Measurements from ENCODE around the gene GM2A.

Gene GM2A

DNA sequence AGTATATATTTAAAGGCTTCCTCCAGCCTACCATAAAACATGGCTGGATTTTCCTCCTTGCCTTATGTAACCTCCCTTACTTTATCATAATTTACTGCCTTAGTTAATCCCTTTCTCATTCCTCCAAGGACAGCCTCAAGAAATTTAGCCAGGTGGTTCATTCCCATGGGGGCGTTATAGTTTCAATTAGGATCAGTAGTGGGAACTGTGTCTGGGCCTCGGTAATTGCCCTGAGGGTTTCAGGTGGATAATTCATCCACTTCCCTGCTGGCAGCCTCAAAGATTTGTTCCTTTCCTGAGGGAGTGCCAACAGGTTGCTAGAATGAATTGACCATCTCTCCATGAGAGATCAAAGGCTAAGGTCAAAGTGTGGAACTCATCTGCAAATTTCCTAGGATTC is 4.3 kb upstream of the GM2A start:
- WGBS, 2 donors (ENCODE audit: extremely low coverage in 2 of 2, insufficient read length in 2 of 2, insufficient replicate concordance in 1 of 2) = no CpG with 5 or more reads among the region's 2 CpGs
- H3K14ac ChIP-seq (ENCODE audit: low read length) = no peak overlapping the region
- no peak overlapping the region for H3K4ac ChIP-seq (ENCODE audit: low read length)
- H3K4me3 ChIP-seq (ENCODE audit: low read length in 2 of 2) = no peak overlapping the region
- H3K27me3 ChIP-seq (ENCODE audit: control insufficient read depth in 3 of 3, insufficient read depth in 3 of 3, low read depth in 1 of 3, low read length in 3 of 3) = peaks cover 0 to 28% (median 0%) of the 10 kb centered on the region in 3 experiments
- no peaks in the 10 kb centered on the region for H3K9me3 ChIP-seq (replicated peaks in 1 of 2; ENCODE audit: control insufficient read depth in 2 of 2, insufficient read depth in 1 of 2, low read depth in 1 of 2, low read length in 2 of 2)
- no peak overlapping the region for H3K9ac ChIP-seq (ENCODE audit: low read depth, low read length, poor library complexity)
- H2BK15ac ChIP-seq (ENCODE audit: low read length) = no peak overlapping the region
- no peak overlapping the region for H2BK12ac ChIP-seq (ENCODE audit: low read length)
- H3K23ac ChIP-seq (ENCODE audit: low read depth, low read length, poor library complexity) = no peak overlapping the region
- DNase-seq (ENCODE audit: low spot score) = no peak
- no peak overlapping the region for H4K91ac ChIP-seq (ENCODE audit: low read depth, low read length, poor library complexity)
- no peaks in the 10 kb centered on the region for H3K36me3 ChIP-seq (replicated peaks in 1 of 2; ENCODE audit: control insufficient read depth in 2 of 2, insufficient read depth in 2 of 2, low read length in 2 of 2)
- H2AFZ ChIP-seq (ENCODE audit: low read length) = no peak overlapping the region
- no peak overlapping the region for H3K4me2 ChIP-seq (ENCODE audit: insufficient read depth, low read length, poor library complexity, severe bottlenecking)
- no peak overlapping the region for H2BK120ac ChIP-seq (ENCODE audit: low read depth, low read length)
- no peak overlapping the region for H2BK5ac ChIP-seq (ENCODE audit: low read length)
- no peak overlapping the region for H3K27ac ChIP-seq (replicated peaks; ENCODE audit: low read length)
- H4K8ac ChIP-seq (ENCODE audit: low read depth, low read length) = no peak overlapping the region
- no peak overlapping the region for H3K18ac ChIP-seq (ENCODE audit: low read length)
- H2AK5ac ChIP-seq (ENCODE audit: low read depth, low read length) = no peak overlapping the region
- no peaks in the 10 kb centered on the region for H3K79me1 ChIP-seq (ENCODE audit: low read depth, low read length)
- peaks cover 0 to 3% of the 10 kb centered on the region in 2 donors for H3K4me1 ChIP-seq (ENCODE audit: control insufficient read depth in 2 of 2, insufficient read depth in 1 of 2, low read depth in 1 of 2, low read length in 2 of 2)

GRCh38 chr5:151249281-151249680 is 3.7 kb upstream of the GM2A start:
- Histone ChIP-seq H3K4me3 (ENCODE audit: low read length in 2 of 2) (no peak overlapping the region), H3K4me1 (ENCODE audit: control insufficient read depth in 2 of 2, insufficient read depth in 1 of 2, low read depth in 1 of 2, low read length in 2 of 2) (peaks cover 0 to 4% of the 10 kb centered on the region in 2 donors), H2BK120ac (ENCODE audit: low read depth, low read length) (no peak overlapping the region), H3K23ac (ENCODE audit: low read depth, low read length, poor library complexity) (no peak overlapping the region), H2AFZ (ENCODE audit: low read length) (no peak overlapping the region), H3K79me1 (ENCODE audit: low read depth, low read length) (no peaks in the 10 kb centered on the region), H2AK5ac (ENCODE audit: low read depth, low read length) (no peak overlapping the region), H3K27ac (replicated peaks; ENCODE audit: low read length) (no peak overlapping the region), H3K27me3 (ENCODE audit: control insufficient read depth in 3 of 3, insufficient read depth in 3 of 3, low read depth in 1 of 3, low read length in 3 of 3) (peaks cover 0 to 28% (median 0%) of the 10 kb centered on the region in 3 experiments), H3K9ac (ENCODE audit: low read depth, low read length, poor library complexity) (no peak overlapping the region), H3K9me3 (replicated peaks in 1 of 2; ENCODE audit: control insufficient read depth in 2 of 2, insufficient read depth in 1 of 2, low read depth in 1 of 2, low read length in 2 of 2) (no peaks in the 10 kb centered on the region), H4K8ac (ENCODE audit: low read depth, low read length) (no peak overlapping the region), H4K91ac (ENCODE audit: low read depth, low read length, poor library complexity) (no peak overlapping the region), H3K4ac (ENCODE audit: low read length) (no peak overlapping the region), H3K14ac (ENCODE audit: low read length) (no peak overlapping the region), H3K4me2 (ENCODE audit: insufficient read depth, low read length, poor library complexity, severe bottlenecking) (no peak overlapping the region), H2BK5ac (ENCODE audit: low read length) (no peak overlapping the region), H2BK12ac (ENCODE audit: low read length) (no peak overlapping the region), H3K18ac (ENCODE audit: low read length) (no peak overlapping the region), H2BK15ac (ENCODE audit: low read length) (no peak overlapping the region), H3K36me3 (replicated peaks in 1 of 2; ENCODE audit: control insufficient read depth in 2 of 2, insufficient read depth in 2 of 2, low read length in 2 of 2) (no peaks in the 10 kb centered on the region)
- no CpG with 5 or more reads among the region's 5 CpGs for WGBS, 2 donors (ENCODE audit: extremely low coverage in 2 of 2, insufficient read length in 2 of 2, insufficient replicate concordance in 1 of 2)
- no peak for DNase-seq (ENCODE audit: low spot score)

GRCh38 chr5:151250346-151251000 is 2.5 kb upstream of the GM2A start:
- Histone ChIP-seq H3K18ac (ENCODE audit: low read length) (no peak overlapping the region), H4K91ac (ENCODE audit: low read depth, low read length, poor library complexity) (no peak overlapping the region), H3K23ac (ENCODE audit: low read depth, low read length, poor library complexity) (no peak overlapping the region), H3K4me2 (ENCODE audit: insufficient read depth, low read length, poor library complexity, severe bottlenecking) (no peak overlapping the region), H3K4me1 (ENCODE audit: control insufficient read depth in 2 of 2, insufficient read depth in 1 of 2, low read depth in 1 of 2, low read length in 2 of 2) (peaks cover 0 to 4% of the 10 kb centered on the region in 2 donors), H3K4ac (ENCODE audit: low read length) (no peak overlapping the region), H3K14ac (ENCODE audit: low read length) (no peak overlapping the region), H2BK15ac (ENCODE audit: low read length) (no peak overlapping the region), H3K79me1 (ENCODE audit: low read depth, low read length) (no peaks in the 10 kb centered on the region), H3K9ac (ENCODE audit: low read depth, low read length, poor library complexity) (no peak overlapping the region), H3K36me3 (replicated peaks in 1 of 2; ENCODE audit: control insufficient read depth in 2 of 2, insufficient read depth in 2 of 2, low read length in 2 of 2) (no peaks in the 10 kb centered on the region), H3K27me3 (ENCODE audit: control insufficient read depth in 3 of 3, insufficient read depth in 3 of 3, low read depth in 1 of 3, low read length in 3 of 3) (peaks cover 0 to 28% (median 0%) of the 10 kb centered on the region in 3 experiments), H2BK12ac (ENCODE audit: low read length) (no peak overlapping the region), H4K8ac (ENCODE audit: low read depth, low read length) (no peak overlapping the region), H3K4me3 (ENCODE audit: low read length in 2 of 2) (no peak overlapping the region), H2BK5ac (ENCODE audit: low read length) (no peak overlapping the region), H3K9me3 (replicated peaks in 1 of 2; ENCODE audit: control insufficient read depth in 2 of 2, insufficient read depth in 1 of 2, low read depth in 1 of 2, low read length in 2 of 2) (no peaks in the 10 kb centered on the region), H2AFZ (ENCODE audit: low read length) (no peak overlapping the region), H2AK5ac (ENCODE audit: low read depth, low read length) (no peak overlapping the region), H3K27ac (replicated peaks; ENCODE audit: low read length) (no peak overlapping the region), H2BK120ac (ENCODE audit: low read depth, low read length) (no peak overlapping the region)
- no peak for DNase-seq (ENCODE audit: low spot score)
- WGBS, 2 donors (ENCODE audit: extremely low coverage in 2 of 2, insufficient read length in 2 of 2, insufficient replicate concordance in 1 of 2) = no CpG with 5 or more reads among the region's 10 CpGs

- no peak overlapping the region for H3K4ac ChIP-seq (ENCODE audit: low read length)
- H3K18ac ChIP-seq (ENCODE audit: low read length) = no peak overlapping the region
- no peak overlapping the region for H3K4me3 ChIP-seq (ENCODE audit: low read length in 2 of 2)
- no peak overlapping the region for H2AK5ac ChIP-seq (ENCODE audit: low read depth, low read length)
- no peaks in the 10 kb centered on the region for H3K9me3 ChIP-seq (replicated peaks in 1 of 2; ENCODE audit: control insufficient read depth in 2 of 2, insufficient read depth in 1 of 2, low read depth in 1 of 2, low read length in 2 of 2)
- H3K4me1 ChIP-seq (ENCODE audit: control insufficient read depth in 2 of 2, insufficient read depth in 1 of 2, low read depth in 1 of 2, low read length in 2 of 2) = peaks cover 0 to 4% of the 10 kb centered on the region in 2 donors
- no peak overlapping the region for H2BK15ac ChIP-seq (ENCODE audit: low read length)
- no peak overlapping the region for H2BK12ac ChIP-seq (ENCODE audit: low read length)
- no peak overlapping the region for H3K27ac ChIP-seq (replicated peaks; ENCODE audit: low read length)
- no peak overlapping the region for H2AFZ ChIP-seq (ENCODE audit: low read length)
- H2BK120ac ChIP-seq (ENCODE audit: low read depth, low read length) = no peak overlapping the region
- H3K4me2 ChIP-seq (ENCODE audit: insufficient read depth, low read length, poor library complexity, severe bottlenecking) = no peak overlapping the region
- H3K14ac ChIP-seq (ENCODE audit: low read length) = no peak overlapping the region
- H3K27me3 ChIP-seq (ENCODE audit: control insufficient read depth in 3 of 3, insufficient read depth in 3 of 3, low read depth in 1 of 3, low read length in 3 of 3) = peaks cover 0 to 25% (median 0%) of the 10 kb centered on the region in 3 experiments
- H3K36me3 ChIP-seq (replicated peaks in 1 of 2; ENCODE audit: control insufficient read depth in 2 of 2, insufficient read depth in 2 of 2, low read length in 2 of 2) = no peaks in the 10 kb centered on the region
- no CpG with 5 or more reads among the region's 5 CpGs for WGBS, 2 donors (ENCODE audit: extremely low coverage in 2 of 2, insufficient read length in 2 of 2, insufficient replicate concordance in 1 of 2)
- H2BK5ac ChIP-seq (ENCODE audit: low read length) = no peak overlapping the region
- H3K9ac ChIP-seq (ENCODE audit: low read depth, low read length, poor library complexity) = no peak overlapping the region
- no peak overlapping the region for H4K91ac ChIP-seq (ENCODE audit: low read depth, low read length, poor library complexity)
- no peaks in the 10 kb centered on the region for H3K79me1 ChIP-seq (ENCODE audit: low read depth, low read length)
- no peak for DNase-seq (ENCODE audit: low spot score)
- H4K8ac ChIP-seq (ENCODE audit: low read depth, low read length) = no peak overlapping the region
- no peak overlapping the region for H3K23ac ChIP-seq (ENCODE audit: low read depth, low read length, poor library complexity)
These were observed 1.9 kb upstream of the GM2A start for GRCh38 chr5:151251001-151251551.
